IPS-15b (cell line): ENCODE results near the gene SEMA3B.

Experiments used
- H3K27me3 ChIP-seq: one replicate; pipeline ENCODE4 v1.6.1; 2013; ENCODE audit warnings: low read length; ENCODE audit not compliant: control insufficient read depth, insufficient read depth
- H3K36me3 ChIP-seq: one replicate; pipeline ENCODE4 v1.6.1; 2013; ENCODE audit warnings: low read length; ENCODE audit not compliant: control insufficient read depth, insufficient read depth
- H3K4me1 ChIP-seq: one replicate; pipeline ENCODE4 v1.6.1; 2013; ENCODE audit warnings: mild to moderate bottlenecking, low read length; ENCODE audit not compliant: control insufficient read depth, insufficient read depth
- H3K4me3 ChIP-seq: one replicate; pipeline ENCODE4 v1.5.1; 2013; ENCODE audit warnings: low read depth, low read length
- H3K9ac ChIP-seq: one replicate; pipeline ENCODE4 v1.6.1; 2013; ENCODE audit warnings: low read depth, mild to moderate bottlenecking, low read length
- H3K9me3 ChIP-seq: one replicate; pipeline ENCODE4 v1.6.1; 2013; ENCODE audit warnings: mild to moderate bottlenecking, low read length; ENCODE audit not compliant: control insufficient read depth, insufficient read depth

The SEMA3B gene

GRCh38 chr3:50318615-50319014 lies 49.7 kb downstream of the SEMA3B start:
- H3K27me3 ChIP-seq: no peaks in the 10 kb centered on the region
- H3K9me3 ChIP-seq: no peaks in the 10 kb centered on the region
- no peak overlapping the region for H3K9ac ChIP-seq
- H3K4me3 ChIP-seq: no peak overlapping the region
- peaks cover 35% of the 10 kb centered on the region for H3K36me3 ChIP-seq
- peaks cover 7% of the 10 kb centered on the region for H3K4me1 ChIP-seq

DNA sequence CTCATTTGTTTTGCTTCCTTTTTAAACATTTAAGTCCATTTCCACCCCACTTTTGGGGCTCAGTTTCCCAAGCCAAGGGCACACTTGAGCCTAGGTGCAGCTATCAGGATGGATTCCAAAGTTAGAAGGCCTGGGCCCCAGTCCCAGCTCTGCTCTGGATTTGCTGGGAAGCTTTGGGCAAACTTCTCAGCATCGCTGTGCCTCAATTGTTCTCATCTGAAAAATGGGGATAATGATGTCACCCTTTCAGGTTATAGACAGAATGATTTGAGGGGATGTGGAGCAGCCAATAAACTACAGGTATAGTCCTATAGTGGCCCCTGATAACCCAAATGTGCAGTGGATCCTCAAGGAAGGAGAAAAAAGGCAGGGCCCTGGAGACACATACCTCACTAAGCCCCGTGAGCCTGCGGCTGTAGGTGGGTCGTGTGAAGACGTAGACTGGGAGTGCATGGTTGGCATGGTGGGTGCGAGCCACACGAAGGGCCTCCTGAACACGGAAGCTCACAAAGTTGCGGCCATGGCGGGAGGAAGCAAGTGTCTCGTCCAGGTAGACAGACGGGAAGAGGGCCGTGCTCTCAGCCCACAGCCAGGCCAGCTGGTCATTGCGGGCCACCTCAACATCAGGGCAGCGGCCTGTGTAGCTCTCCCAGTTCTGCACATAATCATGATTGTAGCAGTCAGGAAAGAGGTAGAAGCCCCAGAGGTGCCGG lies 50.4 kb downstream of the SEMA3B start:
- Histone ChIP-seq H3K4me3 (no peak overlapping the region), H3K27me3 (no peaks in the 10 kb centered on the region), H3K36me3 (peaks cover 35% of the 10 kb centered on the region), H3K9me3 (no peaks in the 10 kb centered on the region), H3K4me1 (peaks cover 7% of the 10 kb centered on the region), H3K9ac (no peak overlapping the region)

DNA sequence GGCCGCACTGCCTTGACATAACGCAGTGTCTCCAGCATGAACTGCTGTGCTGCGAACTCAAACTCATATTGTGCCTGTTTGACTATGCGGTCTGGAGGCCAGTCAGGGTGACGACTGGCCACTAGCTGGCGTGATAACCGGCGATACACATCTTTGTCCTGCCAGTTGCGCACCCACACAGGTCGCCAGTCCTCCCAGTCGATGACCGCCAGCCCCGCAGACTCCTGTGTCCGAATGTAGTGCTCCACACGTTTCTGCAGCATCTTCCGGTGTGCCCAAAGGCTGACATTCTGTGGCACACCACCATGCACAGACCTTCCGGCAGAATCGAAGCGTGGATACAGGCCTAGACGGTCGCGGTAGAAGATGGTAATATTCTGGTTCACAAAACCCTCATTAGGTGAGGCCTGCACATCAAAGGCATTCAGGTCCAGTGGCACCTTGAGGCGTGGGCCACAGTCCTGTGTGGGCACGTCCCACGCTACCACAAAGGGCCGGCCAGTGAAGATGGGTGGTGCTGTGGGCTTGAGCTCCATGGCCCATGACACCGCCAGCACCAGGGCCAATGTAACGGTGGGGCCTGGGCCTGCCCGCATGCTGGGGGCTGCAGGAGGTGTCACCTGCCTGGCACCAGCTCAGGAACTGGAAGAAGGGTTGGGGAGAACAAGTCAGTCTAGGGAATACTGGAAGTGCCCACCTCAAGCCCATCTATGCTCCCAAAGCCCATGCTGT lies 51.1 kb downstream of the SEMA3B start:
- Histone ChIP-seq H3K4me3 (peak overlapping the region; percentile 99), H3K9ac (peak overlapping the region; percentile 94), H3K4me1 (peaks cover 7% of the 10 kb centered on the region), H3K27me3 (no peaks in the 10 kb centered on the region), H3K36me3 (peaks cover 35% of the 10 kb centered on the region), H3K9me3 (no peaks in the 10 kb centered on the region)

DNA sequence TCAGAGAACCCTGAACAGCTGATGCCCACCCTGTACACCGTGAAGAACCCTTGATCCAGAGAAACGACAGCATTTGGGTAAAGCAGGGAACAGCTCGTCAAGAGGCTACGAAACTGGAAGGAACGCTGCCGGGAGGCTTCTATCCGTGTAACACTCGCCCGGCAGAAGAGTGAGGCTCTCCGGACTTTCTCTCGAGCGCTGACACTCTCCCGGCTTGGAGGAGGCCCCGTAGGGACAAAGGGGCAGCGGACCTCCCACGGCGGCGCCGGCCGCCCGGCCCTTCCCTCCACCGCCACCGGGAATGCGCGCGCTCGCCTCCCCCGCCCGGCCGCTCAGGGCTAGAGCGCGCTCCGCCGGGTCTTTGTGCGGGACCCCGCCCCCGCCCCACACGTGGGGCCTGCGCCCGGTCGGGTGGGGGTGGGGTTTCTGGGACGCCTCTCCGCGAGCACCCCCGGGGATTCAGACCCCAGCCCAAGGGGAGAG lies 51.9 kb downstream of the SEMA3B start:
- H3K4me3 ChIP-seq: peak overlapping the region; percentile 99
- no peaks in the 10 kb centered on the region for H3K9me3 ChIP-seq
- peaks cover 40% of the 10 kb centered on the region for H3K36me3 ChIP-seq
- H3K4me1 ChIP-seq: peaks cover 7% of the 10 kb centered on the region
- H3K27me3 ChIP-seq: no peaks in the 10 kb centered on the region
- H3K9ac ChIP-seq: peak overlapping the region; percentile 100

DNA sequence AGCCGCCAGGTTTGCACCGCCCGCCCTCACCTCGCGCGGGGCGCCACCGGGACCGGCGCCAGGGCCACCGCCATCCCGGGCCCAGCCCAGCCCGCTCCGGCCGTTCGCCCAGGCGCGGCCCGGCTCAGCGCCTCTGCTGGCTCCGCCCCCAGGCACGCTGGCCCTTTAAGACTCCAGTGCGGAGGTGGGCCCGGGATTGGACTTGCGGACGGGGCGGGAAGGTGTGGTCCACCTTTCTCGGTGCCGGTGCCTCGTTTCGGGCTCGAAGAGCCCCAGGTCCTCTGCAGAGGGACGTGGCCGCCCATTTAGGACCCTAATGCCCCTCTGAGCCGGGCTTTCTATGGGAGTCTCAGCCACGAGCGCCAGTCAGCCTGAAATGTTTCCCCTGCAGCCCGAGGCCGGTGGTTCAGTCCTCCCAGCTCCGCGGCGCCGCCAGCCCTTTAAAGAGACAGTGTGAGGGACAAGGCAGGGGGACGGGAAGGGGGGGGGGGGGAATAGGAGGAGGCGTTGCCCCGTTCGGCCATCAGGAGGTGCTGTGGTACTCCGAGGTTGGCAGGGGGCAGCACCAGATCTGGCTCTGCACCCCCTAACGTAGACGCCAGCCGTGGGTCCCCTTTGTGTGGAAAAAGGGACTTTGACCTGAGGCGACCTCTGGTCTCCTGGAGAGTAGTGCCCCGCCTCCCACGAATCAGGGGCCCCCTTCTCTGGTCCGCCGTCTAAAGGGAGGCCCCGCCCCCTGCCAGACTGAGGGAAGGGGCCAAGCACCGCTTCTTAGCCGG lies 52.6 kb downstream of the SEMA3B start:
- H3K9ac ChIP-seq: peak overlapping the region; percentile 100
- peaks cover 7% of the 10 kb centered on the region for H3K4me1 ChIP-seq
- no peaks in the 10 kb centered on the region for H3K9me3 ChIP-seq
- H3K27me3 ChIP-seq: no peaks in the 10 kb centered on the region
- H3K36me3 ChIP-seq: peaks cover 38% of the 10 kb centered on the region
- H3K4me3 ChIP-seq: peak overlapping the region; percentile 99

GRCh38 chr3:50322115-50322385 lies 53.1 kb downstream of the SEMA3B start:
- peak overlapping the region; percentile 71 for H3K9ac ChIP-seq

GRCh38 chr3:50322386-50323091 lies 53.6 kb downstream of the SEMA3B start, which contains the start of gene HYAL2:
TSS of gene HYAL2 (minus strand) at chr3:50322745. CDS start at chr3:50320489, 2,256 bp downstream.
- Histone ChIP-seq H3K4me1 (peaks cover 7% of the 10 kb centered on the region), H3K27me3 (no peaks in the 10 kb centered on the region), H3K4me3 (peak within 1 kb of the TSS; percentile 99), H3K9me3 (no peaks in the 10 kb centered on the region), H3K9ac (peak within 1 kb of the TSS; percentile 100), H3K36me3 (peaks cover 32% of the 10 kb centered on the region)

More at GRCh38 chr3:50322115-50322385, 53.1 kb downstream of the SEMA3B start:
- H3K9me3 ChIP-seq: no peaks in the 10 kb centered on the region
- no peaks in the 10 kb centered on the region for H3K27me3 ChIP-seq
- peak overlapping the region; percentile 99 for H3K4me3 ChIP-seq
- peaks cover 37% of the 10 kb centered on the region for H3K36me3 ChIP-seq
- peaks cover 7% of the 10 kb centered on the region for H3K4me1 ChIP-seq

DNA sequence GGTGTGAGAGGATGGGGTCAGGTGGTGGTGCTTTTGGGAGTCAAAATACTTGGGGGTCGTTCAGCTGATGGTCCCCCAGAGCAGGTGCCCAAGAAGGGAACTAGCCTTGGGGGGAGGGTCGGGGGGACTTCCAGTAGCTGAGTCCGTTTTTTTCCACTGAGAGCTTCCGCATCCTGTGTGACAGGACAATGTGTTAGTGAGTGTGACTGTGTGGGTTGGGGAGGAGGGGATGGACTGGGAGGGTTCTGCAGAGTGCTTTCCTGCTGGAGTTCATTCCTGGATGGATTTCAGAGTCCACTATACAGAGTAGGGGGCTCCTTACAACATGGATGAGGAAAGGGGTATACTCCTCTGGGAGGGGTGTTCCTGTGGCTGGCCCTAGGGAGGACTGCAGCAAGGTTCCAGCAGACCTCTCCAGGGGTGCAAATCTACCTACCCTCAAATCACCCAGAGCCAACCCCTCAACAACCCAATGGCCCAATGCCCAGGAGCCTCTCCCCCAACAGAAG lies 54.2 kb downstream of the SEMA3B start:
- no peak overlapping the region for H3K9ac ChIP-seq
- no peaks in the 10 kb centered on the region for H3K9me3 ChIP-seq
- H3K27me3 ChIP-seq: no peaks in the 10 kb centered on the region
- peaks cover 28% of the 10 kb centered on the region for H3K36me3 ChIP-seq
- H3K4me3 ChIP-seq: peak overlapping the region; percentile 99
- H3K4me1 ChIP-seq: peaks cover 7% of the 10 kb centered on the region

GRCh38 chr3:50323614-50324199 lies 54.8 kb downstream of the SEMA3B start:
- H3K27me3 ChIP-seq: no peaks in the 10 kb centered on the region
- H3K9ac ChIP-seq: no peak overlapping the region
- H3K9me3 ChIP-seq: no peaks in the 10 kb centered on the region
- peaks cover 7% of the 10 kb centered on the region for H3K4me1 ChIP-seq
- no peak overlapping the region for H3K4me3 ChIP-seq
- H3K36me3 ChIP-seq: peaks cover 22% of the 10 kb centered on the region

DNA sequence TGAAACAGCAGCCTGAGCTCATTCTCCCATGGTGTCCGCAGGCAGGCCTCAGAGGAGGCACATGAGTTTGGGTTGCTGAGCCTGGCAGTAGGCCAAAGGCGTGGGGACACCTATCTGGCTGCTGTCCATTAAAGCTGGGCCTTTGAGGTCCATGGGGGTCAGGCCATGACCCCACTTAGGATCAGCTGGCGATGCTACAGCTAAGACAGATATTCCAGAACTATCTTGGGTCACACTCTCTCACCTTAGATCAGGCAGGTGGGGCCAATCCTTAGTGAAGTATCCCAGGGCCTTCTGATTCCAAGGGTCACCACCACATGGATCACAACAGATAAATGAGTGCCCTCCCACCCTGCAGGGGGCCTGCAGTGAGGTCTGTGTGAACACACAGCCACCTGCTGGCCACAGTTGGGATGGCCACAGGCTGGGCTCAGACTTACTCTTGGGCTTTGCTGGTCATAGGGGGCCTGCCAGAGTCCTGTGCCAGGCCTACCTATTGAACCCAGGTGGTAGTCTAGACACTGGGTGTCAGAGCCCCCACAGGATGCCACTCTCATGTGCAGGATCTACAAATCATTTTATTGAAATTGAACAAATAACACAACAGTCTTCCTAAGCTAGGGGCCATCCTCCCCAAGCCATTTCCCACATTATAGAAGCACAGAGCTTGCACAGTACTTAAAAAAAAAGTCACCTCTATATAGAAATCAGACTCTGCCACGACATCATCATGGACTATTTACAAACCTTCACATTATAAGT lies 55.6 kb downstream of the SEMA3B start:
- Histone ChIP-seq H3K27me3 (no peaks in the 10 kb centered on the region), H3K9ac (no peak overlapping the region), H3K4me3 (no peak overlapping the region), H3K36me3 (peaks cover 14% of the 10 kb centered on the region), H3K9me3 (no peaks in the 10 kb centered on the region), H3K4me1 (peaks cover 7% of the 10 kb centered on the region)
